MCF 10A (cell line): ENCODE results near the gene ITK. TPM values are rescaled to one million over a fixed set of nuclear protein-coding genes. Genes with fewer than 3 reads are reported as not detected.

Experiments used
- BruUV-seq: library from RNA; stranded (reverse); fragments of 400-500 nt; replicated peaks from 2 replicates; lab custom pipeline; 2021; lab: Mats Ljungman, UMichigan
- CTCF ChIA-PET: fragments of 300-600 bp; sonication (Branson Sonifier 250); formaldehyde crosslinking; extraction: SDS; loops from one replicate; lab custom pipeline; 2021; ENCODE audit warnings: antibody characterized with exemption, inconsistent platforms; lab: Yijun Ruan, JAX
- POLR2A ChIA-PET: fragments of 300-600, 350-650 bp; sonication (Branson Sonifier 250); formaldehyde crosslinking; extraction: SDS; loops from one replicate; lab custom pipeline; 2020; ENCODE audit warnings: antibody characterized with exemption, inconsistent platforms; lab: Yijun Ruan, JAX
- DNase-seq: peaks from one replicate; pipeline ENCODE4 v3.0.0-alpha.2; 2018; ENCODE audit not compliant: unreplicated experiment
- H3K27ac Mint-ChIP-seq: one replicate; pipeline ENCODE4 v1.8.0; 2022; ENCODE audit warnings: mild to moderate bottlenecking, low read depth, mixed read lengths; ENCODE audit not compliant: unreplicated experiment
- H3K27me3 Mint-ChIP-seq: one replicate; pipeline ENCODE4 v1.8.0; 2022; ENCODE audit warnings: mixed read lengths; ENCODE audit not compliant: insufficient read depth, unreplicated experiment
- H3K36me3 Mint-ChIP-seq: one replicate; pipeline ENCODE4 v1.8.0; 2022; ENCODE audit warnings: mild to moderate bottlenecking, moderate library complexity, mixed read lengths; ENCODE audit not compliant: insufficient read depth, unreplicated experiment
- H3K4me1 Mint-ChIP-seq: one replicate; pipeline ENCODE4 v1.8.0; 2022; ENCODE audit warnings: mixed read lengths; ENCODE audit not compliant: insufficient read depth, unreplicated experiment
- H3K4me3 Mint-ChIP-seq: one replicate; pipeline ENCODE4 v1.8.0; 2022; ENCODE audit warnings: mild to moderate bottlenecking, moderate library complexity, mixed read lengths; ENCODE audit not compliant: unreplicated experiment
- H3K9me3 Mint-ChIP-seq: one replicate; pipeline ENCODE4 v1.8.0; 2022; ENCODE audit warnings: mixed read lengths; ENCODE audit not compliant: unreplicated experiment
- intact Hi-C: fragments of 100-400 bp; cut with micrococcal nuclease; formaldehyde crosslinking; loops from 2 replicates; pipeline ENCODE4 v1.14.1; 2022
- total RNA-seq: library from RNA; stranded (reverse); gene quantifications from 2 replicates; pipeline ENCODE4 v1.2.3, GENCODE V29; 2022
- TF ChIP-seq, protein P1 (sequence below): fragments of 200-600 bp; IDR thresholded peaks from one replicate; pipeline ENCODE4 v1.8.0; 2022; ENCODE audit warnings: antibody characterized with exemption, mild to moderate bottlenecking; ENCODE audit not compliant: unreplicated experiment

ITK gene
- total RNA-seq, 1 experiment from 2014 or later = not detected

DNA sequence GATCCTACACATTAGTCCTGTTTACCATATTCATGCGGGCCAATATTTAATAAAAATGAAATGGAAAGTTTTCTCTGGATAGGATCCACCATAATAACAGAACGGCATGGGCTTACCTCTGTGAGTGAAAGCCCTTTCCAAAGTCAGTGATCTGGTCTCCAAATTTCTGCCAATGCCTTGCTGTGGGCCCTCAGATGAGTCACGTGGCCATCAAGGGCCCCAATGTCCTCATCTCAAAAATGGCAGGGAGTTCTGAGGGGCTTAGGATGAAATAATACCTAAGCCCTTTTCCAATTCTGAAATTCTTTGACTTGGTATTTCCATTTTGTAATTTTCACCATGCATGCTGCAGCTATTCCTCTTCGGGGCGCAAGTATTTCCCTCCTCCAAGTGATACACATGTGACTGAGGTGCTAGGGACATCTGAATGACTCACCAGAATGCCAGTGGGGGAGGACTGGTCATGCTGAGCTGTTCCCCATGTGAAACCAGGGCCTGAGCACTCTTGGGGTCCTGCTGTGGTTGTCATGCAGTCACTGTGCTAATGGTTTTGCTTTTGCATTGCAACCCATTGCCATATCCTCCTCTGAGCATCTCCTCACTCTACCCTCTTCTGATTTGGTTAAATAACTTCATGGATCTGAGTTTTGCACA, 35.0 kb downstream of the ITK start:
- H3K4me1 Mint-ChIP-seq = peaks cover 13% of the 10 kb centered on the region
- H3K4me3 Mint-ChIP-seq = no peak overlapping the region
- intact Hi-C loops = no loop called here

DNA sequence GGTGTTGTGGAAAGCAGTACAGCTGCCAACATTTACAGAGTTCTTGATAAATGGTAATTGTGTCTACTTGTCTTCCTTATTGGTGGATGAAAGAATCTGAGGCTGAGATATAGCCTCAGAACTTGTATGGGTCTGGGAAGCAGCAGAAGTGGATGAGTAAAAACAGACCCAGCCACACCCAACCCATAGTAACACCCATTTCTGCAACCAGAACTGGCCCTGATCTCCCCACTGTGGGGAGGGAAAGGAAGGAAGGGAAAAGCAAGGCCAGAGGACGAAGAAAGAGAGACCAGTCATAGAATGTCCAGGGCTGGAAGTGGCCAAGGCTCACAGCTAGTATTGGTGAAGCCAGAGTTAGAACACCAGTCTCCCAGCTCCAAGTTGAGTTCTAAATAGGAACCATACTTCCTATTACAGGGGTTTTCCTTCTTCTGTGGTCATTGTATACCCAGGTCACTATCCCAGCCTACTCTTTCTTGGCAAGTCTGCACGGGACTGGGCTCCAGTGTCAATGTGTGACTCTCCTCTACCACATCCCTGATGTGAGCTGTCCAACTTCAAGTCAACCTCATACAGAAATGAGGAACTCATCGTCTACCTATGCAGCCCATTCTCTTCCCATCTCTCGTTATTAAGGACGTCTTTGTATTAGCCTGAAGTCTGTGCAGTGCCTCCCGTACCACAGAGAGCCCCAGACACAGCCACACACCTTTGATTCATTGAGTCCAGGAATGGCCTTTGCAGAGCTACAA, 35.9 kb downstream of the ITK start:
- ChIA-PET POLR2A (interaction anchor here (0.5 to 0.7 kb wide), 2 partner anchors 9 to 35 kb away, joined by 3 read pairs; no protein-coding TSS in a partner anchor), CTCF (interaction anchor here (0.6 to 1.5 kb wide), 8 partner anchors 8 to 261 kb away, joined by 3 to 6 read pairs (median 3); no protein-coding TSS in a partner anchor)
- Mint-ChIP-seq H3K27me3 (no peaks in the 10 kb centered on the region), H3K27ac (no peak overlapping the region), H3K4me1 (peaks cover 6% of the 10 kb centered on the region), H3K36me3 (no peaks in the 10 kb centered on the region), H3K9me3 (no peaks in the 10 kb centered on the region), H3K4me3 (no peak overlapping the region)
- DNase-seq = no peak
- no TSS peak for BruUV-seq
- intact Hi-C loops = no loop called here
- TF ChIP-seq, protein P1, sequence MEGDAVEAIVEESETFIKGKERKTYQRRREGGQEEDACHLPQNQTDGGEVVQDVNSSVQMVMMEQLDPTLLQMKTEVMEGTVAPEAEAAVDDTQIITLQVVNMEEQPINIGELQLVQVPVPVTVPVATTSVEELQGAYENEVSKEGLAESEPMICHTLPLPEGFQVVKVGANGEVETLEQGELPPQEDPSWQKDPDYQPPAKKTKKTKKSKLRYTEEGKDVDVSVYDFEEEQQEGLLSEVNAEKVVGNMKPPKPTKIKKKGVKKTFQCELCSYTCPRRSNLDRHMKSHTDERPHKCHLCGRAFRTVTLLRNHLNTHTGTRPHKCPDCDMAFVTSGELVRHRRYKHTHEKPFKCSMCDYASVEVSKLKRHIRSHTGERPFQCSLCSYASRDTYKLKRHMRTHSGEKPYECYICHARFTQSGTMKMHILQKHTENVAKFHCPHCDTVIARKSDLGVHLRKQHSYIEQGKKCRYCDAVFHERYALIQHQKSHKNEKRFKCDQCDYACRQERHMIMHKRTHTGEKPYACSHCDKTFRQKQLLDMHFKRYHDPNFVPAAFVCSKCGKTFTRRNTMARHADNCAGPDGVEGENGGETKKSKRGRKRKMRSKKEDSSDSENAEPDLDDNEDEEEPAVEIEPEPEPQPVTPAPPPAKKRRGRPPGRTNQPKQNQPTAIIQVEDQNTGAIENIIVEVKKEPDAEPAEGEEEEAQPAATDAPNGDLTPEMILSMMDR = no peak

More for the DNA sequence above, 35.0 kb downstream of the ITK start:
- POLR2A ChIA-PET = no interaction called here
- no TSS peak for BruUV-seq
- DNase-seq = no peak
- no peaks in the 10 kb centered on the region for H3K9me3 Mint-ChIP-seq
- H3K27me3 Mint-ChIP-seq = no peaks in the 10 kb centered on the region
- H3K27ac Mint-ChIP-seq = no peak overlapping the region
- CTCF ChIA-PET = interaction anchor here (0.8 to 1.1 kb wide), 2 partner anchors 9 to 93 kb away, joined by 3 to 4 read pairs; no protein-coding TSS in a partner anchor
- no peaks in the 10 kb centered on the region for H3K36me3 Mint-ChIP-seq
- TF ChIP-seq, protein P1 = no peak

DNA sequence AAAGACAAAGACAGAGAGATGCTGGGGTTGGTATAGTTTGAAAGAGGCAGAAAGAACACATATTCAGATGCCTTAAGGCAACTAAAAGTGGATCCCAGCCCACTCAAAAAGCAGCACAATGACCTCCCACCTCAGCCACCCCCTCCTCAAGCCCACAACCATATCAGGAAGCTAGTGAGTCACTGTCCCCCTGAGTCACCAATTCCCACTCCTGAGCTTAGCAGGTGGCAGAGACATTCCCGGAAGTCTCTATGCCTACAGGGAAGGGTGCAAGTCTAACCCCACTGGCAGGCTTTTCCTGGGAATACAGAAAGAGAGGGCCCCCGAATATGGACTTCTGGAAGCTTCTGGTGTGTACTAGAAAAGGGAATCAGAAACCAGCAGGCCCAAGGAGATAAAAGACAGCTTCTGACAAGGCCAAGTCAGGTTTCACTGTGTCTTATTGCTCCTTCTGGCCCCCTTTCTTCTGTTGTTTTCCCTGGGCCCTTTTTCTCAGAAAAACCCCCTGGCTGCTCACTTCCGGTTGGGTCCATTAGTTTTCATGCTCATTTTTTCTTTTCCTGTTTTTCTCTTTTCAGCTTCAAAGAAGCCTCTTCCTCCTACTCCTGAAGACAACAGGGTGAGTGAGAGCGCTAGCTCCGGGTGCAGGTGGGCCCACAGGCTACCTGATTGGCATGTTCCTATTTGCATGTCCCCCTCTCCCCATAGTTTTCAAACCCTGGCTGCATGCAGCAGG, 36.8 kb downstream of the ITK start:
- Mint-ChIP-seq H3K9me3 (no peaks in the 10 kb centered on the region), H3K27ac (no peak overlapping the region), H3K27me3 (no peaks in the 10 kb centered on the region), H3K36me3 (no peaks in the 10 kb centered on the region), H3K4me1 (peaks cover 6% of the 10 kb centered on the region), H3K4me3 (no peak overlapping the region)
- intact Hi-C loops = no loop called here
- POLR2A ChIA-PET = interaction anchor here (0.7 kb wide), 1 partner anchor 8 kb away, joined by 3 read pairs; no protein-coding TSS in a partner anchor
- no peak for DNase-seq
- BruUV-seq = no TSS peak
- TF ChIP-seq, protein P1 = no peak
- CTCF ChIA-PET = interaction anchor here (0.5 to 1.5 kb wide), 8 partner anchors 8 to 1574 kb away, joined by 3 to 6 read pairs (median 3); no protein-coding TSS in a partner anchor
